Liver (tissue), 3 donors: ENCODE data around the gene NXN.

Source experiments
- TAF1 ChIP-seq: conservative IDR thresholded peaks from 2 replicates; pipeline ENCODE4 v1.6.1; 2016; ENCODE audit warnings: antibody characterized with exemption, mild to moderate bottlenecking
- YY1 ChIP-seq: IDR thresholded peaks from 2 replicates; pipeline ENCODE4 v1.6.1; 2016; ENCODE audit warnings: antibody characterized with exemption, mild to moderate bottlenecking
- TF ChIP-seq, protein P1 (sequence below): fragments of 150-350 bp; IDR thresholded peaks from 2 replicates; pipeline ENCODE4 v1.5.1; 2017; ENCODE audit warnings: improper control_type of control experiment, low read depth, low read length; ENCODE audit not compliant: missing input control
- TF ChIP-seq, protein P2 (sequence below): IDR thresholded peaks from 2 replicates; pipeline ENCODE4 v1.6.1; 2016; ENCODE audit warnings: antibody characterized with exemption, mild to moderate bottlenecking
- donor health status: healthy.
- donor health status: healthy.

GRCh38 chr17:981292-981658, 1.7 kb upstream of the NXN start:
- TF ChIP-seq, protein P1, sequence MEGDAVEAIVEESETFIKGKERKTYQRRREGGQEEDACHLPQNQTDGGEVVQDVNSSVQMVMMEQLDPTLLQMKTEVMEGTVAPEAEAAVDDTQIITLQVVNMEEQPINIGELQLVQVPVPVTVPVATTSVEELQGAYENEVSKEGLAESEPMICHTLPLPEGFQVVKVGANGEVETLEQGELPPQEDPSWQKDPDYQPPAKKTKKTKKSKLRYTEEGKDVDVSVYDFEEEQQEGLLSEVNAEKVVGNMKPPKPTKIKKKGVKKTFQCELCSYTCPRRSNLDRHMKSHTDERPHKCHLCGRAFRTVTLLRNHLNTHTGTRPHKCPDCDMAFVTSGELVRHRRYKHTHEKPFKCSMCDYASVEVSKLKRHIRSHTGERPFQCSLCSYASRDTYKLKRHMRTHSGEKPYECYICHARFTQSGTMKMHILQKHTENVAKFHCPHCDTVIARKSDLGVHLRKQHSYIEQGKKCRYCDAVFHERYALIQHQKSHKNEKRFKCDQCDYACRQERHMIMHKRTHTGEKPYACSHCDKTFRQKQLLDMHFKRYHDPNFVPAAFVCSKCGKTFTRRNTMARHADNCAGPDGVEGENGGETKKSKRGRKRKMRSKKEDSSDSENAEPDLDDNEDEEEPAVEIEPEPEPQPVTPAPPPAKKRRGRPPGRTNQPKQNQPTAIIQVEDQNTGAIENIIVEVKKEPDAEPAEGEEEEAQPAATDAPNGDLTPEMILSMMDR = no peak
- TF ChIP-seq, protein P2, sequence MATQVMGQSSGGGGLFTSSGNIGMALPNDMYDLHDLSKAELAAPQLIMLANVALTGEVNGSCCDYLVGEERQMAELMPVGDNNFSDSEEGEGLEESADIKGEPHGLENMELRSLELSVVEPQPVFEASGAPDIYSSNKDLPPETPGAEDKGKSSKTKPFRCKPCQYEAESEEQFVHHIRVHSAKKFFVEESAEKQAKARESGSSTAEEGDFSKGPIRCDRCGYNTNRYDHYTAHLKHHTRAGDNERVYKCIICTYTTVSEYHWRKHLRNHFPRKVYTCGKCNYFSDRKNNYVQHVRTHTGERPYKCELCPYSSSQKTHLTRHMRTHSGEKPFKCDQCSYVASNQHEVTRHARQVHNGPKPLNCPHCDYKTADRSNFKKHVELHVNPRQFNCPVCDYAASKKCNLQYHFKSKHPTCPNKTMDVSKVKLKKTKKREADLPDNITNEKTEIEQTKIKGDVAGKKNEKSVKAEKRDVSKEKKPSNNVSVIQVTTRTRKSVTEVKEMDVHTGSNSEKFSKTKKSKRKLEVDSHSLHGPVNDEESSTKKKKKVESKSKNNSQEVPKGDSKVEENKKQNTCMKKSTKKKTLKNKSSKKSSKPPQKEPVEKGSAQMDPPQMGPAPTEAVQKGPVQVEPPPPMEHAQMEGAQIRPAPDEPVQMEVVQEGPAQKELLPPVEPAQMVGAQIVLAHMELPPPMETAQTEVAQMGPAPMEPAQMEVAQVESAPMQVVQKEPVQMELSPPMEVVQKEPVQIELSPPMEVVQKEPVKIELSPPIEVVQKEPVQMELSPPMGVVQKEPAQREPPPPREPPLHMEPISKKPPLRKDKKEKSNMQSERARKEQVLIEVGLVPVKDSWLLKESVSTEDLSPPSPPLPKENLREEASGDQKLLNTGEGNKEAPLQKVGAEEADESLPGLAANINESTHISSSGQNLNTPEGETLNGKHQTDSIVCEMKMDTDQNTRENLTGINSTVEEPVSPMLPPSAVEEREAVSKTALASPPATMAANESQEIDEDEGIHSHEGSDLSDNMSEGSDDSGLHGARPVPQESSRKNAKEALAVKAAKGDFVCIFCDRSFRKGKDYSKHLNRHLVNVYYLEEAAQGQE = no peak
- TF ChIP-seq TAF1 (no peak), YY1 (no peak)
